ENCODE data around the gene TYW5. TPM values are rescaled to one million over a fixed set of nuclear protein-coding genes. Genes with fewer than 3 reads are reported as not detected.
"Not testable (repeated sequence)": the region's sequence is repeated elsewhere in the genome, so short reads cannot be mapped to it uniquely, and the experiment has no call there.

TYW5 gene
- total RNA-seq, 1 donor from 2014 or later = 7.7 TPM

DNA sequence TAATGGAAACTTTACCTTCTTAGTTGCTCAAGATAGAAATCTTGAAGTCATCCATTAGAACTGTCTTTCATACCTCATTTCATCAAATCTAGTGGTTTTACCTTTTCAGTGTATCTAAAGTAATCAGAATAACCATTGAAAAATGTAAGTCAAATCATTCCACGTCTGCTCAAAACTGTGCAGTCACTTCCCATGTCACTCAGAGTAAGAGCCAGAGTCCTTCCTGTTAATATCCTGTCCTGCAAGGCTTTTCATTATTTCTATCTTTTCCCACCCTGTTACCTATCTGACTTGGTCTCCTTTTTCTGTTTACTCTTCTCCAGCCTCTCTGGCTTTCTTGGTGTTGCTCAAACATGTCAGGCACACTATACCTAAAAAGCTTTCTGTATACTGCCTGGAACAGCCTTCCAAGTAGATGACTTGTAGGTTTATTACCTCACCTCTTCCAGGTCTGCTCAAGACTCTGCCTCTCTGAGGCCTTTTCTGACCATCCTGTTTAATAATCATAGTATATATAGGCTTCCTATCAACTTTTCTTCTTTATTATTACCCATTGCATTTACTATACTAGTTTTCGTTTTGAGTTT is 40.8 kb downstream of the TYW5 start:
- DNase-seq = peak; percentile 35

- DNase-seq = not testable (repeated sequence)
These were observed 42.7 kb downstream of the TYW5 start for GRCh38 chr2:199912553-199913114.

DNA sequence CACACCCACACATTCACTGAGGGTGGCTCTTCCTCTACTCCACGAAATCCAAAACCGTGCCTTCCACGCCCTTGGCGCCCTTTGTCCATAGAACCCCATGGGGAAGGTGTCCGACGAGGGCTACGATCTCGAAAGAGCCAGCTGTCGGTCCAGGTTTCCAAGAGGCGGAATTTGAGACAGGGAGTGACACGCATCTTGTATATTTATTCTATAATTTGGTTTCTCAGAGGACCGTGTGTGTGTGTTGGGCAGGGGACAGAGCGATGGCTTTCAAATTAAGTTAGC is 43.5 kb downstream of the TYW5 start:
- DNase-seq = no peak

GRCh38 chr2:199911052-199911876 is 44.0 kb downstream of the TYW5 start, which contains the start of gene C2orf69:
Gene C2orf69, plus strand, starts transcription at chr2:199911293. Its CDS starts 146 bp downstream, at chr2:199911439.
- peak; percentile 99 for DNase-seq

- DNase-seq = no peak
These were observed 44.8 kb downstream of the TYW5 start for GRCh38 chr2:199910338-199911051.

- no peak for DNase-seq
These were observed 48.1 kb downstream of the TYW5 start for GRCh38 chr2:199907008-199907714.

GRCh38 chr2:199903111-199903510 is 52.2 kb downstream of the TYW5 start:
- no peak for DNase-seq

DNA sequence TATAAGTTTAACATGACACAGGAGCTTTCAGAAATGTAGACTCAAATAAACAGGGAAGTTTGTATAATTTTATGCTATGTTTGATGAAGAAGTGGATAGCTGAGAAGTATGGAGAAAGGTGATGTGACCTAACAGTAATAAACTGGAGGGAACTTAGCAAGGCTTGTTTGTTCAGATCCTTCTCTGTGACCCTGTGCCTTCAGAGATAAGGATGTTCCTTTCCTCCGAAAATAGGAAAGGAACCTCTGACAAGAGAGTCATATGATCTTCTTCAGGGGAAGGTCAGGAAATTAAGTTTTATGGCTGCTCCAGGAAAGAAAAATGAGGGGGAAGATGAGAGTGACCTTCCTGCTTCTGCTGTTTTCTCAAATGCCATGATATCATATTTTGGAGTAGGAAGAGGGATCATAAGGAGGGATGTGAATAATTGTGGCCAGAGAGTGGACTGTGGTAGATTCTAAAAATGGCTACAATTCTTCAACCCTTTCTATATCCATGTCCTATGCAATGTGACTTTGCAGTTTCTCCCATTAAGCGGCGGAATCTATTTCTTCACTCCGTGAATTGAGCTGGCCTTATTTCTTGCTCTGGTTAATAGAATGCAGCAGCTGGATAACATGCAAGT is 52.7 kb downstream of the TYW5 start:
- DNase-seq = no peak

DNA sequence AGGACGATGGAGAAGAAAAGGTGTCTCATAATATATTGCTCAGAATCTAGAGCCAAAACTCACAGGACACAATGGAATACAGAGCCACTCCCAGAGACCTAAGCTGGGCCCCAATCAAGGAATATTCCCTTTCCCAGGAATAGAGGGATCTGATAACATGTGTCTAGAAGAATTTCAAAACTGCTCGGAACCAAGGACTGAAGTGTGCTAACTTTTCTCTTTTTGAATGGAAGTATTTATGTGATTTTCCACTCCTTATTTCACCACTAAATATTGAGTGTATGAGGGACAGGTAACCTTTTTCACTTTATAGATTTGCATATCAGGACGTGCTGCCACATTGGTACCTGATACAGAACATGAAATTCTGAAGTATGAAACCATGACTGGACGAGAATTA is 53.3 kb downstream of the TYW5 start:
- no peak for DNase-seq

DNA sequence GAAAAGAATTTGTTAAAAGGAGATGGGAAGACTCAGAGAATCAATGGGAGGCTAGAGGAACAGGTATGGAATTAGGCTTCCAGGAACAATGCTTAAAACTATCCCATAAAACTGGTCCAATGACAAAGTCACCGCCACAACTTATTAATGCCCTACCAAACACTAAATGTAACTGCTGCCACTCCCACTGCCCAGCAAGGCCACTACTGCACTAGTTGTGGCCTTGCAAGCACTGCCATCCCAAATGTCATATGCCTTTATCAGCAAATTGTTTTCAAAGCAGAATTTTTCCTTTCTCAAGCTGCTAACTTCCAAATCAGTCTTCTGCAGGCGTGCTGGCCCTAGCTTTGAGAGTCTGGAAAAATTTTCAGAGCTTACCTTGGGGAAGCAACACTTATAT is 58.7 kb downstream of the TYW5 start:
- no peak for DNase-seq

- no peak for DNase-seq
These were observed 59.9 kb downstream of the TYW5 start for GRCh38 chr2:199895406-199895805.

DNA sequence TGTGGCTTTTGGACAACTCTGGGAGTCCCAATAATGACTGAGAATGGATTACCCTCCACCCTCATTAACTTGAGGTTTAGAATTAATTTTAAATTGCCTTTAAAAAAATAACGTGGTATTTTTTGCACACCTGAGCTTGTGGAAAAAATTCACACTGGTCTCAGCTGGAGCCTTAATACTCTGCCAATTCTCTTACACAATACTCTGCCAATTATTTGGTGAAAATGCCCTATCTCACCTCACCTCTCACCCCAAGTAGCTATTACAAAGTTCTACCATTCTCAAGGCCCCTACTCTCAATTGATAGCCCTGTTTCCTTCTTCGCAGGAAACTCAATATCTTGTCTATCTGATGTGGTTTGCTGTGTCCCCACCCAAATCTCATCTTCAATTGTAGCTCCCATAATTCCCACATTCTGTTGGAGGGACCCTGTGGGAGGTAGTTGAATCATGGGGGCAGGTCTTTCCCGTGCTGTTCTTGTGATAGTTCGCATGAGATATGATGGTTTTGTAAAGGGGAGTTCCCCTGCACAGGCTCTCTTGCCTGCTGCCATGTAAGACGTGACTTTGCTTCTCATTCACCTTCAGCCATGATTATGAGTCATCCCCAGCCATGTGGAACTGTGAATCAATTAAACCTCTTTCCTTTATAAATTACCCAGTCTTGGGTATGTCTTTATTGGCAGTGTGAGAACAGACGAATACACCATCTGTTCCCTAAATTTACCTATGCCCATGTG is 71.6 kb downstream of the TYW5 start:
- no peak for DNase-seq

GRCh38 chr2:199882667-199883066 is 72.6 kb downstream of the TYW5 start:
- DNase-seq = no peak

Other genes with a start within 250 kb of the TYW5 start
- gene FTCDNL1, start 104.3 kb downstream of the TYW5 start, total RNA-seq = 0.23 and 1.7 TPM in 2 replicates
- gene C2orf69, start 44.2 kb downstream of the TYW5 start, total RNA-seq = 10.2 and 14.4 TPM in 2 replicates
- gene MAIP1, start 91 bp upstream of the TYW5 start, total RNA-seq = 25.4 and 30.1 TPM in 2 replicates